ENCODE data around the gene FKBP3. TPM values are rescaled to one million over a fixed set of nuclear protein-coding genes. Genes with fewer than 3 reads are reported as not detected.

Gene FKBP3
- total RNA-seq, 1 experiment from 2014 or later, result 118 TPM

Other genes with a start within 250 kb of the FKBP3 start
- 8.7 to 9.8 TPM (median 9.0 TPM) in 3 replicates for gene KLHL28, start 172.5 kb downstream of the FKBP3 start, total RNA-seq (2021)
- gene TOGARAM1, start 172.3 kb downstream of the FKBP3 start, total RNA-seq (2021), result 6.4 to 6.9 TPM (median 6.6 TPM) in 3 replicates
- 32.3 to 39.3 TPM (median 34.4 TPM) in 3 replicates for gene PRPF39, start 50.4 kb downstream of the FKBP3 start, total RNA-seq (2021)
- 12.9 to 16.7 TPM (median 13.7 TPM) in 3 replicates for gene FANCM, start 1.4 kb upstream of the FKBP3 start, total RNA-seq (2021)
- gene MIS18BP1, start 118.7 kb upstream of the FKBP3 start, total RNA-seq (2021), result 60.3 to 65.7 TPM (median 61.3 TPM) in 3 replicates